K562 (cell line): ENCODE data around the gene KIF3A. TPM values are rescaled to one million over a fixed set of nuclear protein-coding genes. Genes with fewer than 3 reads are reported as not detected.

Experiments used
- CHD4 ChIP-seq: fragments of 200-600 bp; sonication (generic); IDR thresholded peaks from 3 replicates; pipeline ENCODE4 v1.6.1; 2012; ENCODE audit warnings: low read depth, mild to moderate bottlenecking, mixed read lengths, low read length, inconsistent platforms; ENCODE audit not compliant: insufficient read depth, insufficient replicate concordance, poor library complexity, severe bottlenecking
- CTCF ChIP-seq, 3 experiments: IDR thresholded peaks in 2 of 3; conservative IDR thresholded peaks in 1 of 3; 2 replicates each; pipeline ENCODE4 v1.5.1; 2011 to 2012; ENCODE audit warnings: low read length in 3 of 3, mild to moderate bottlenecking in 3 of 3, control low read depth in 2 of 3, improper control_type of control experiment in 1 of 3, inconsistent platforms in 1 of 3, low read depth in 1 of 3, mixed read lengths in 1 of 3, moderate library complexity in 1 of 3; ENCODE audit not compliant: insufficient read depth in 2 of 3
- ETV6 ChIP-seq, 3 experiments: fragments of 150-350 bp in 1 of 3; sonication (generic) in 1 of 3; formaldehyde crosslinking in 1 of 3; IDR thresholded peaks; 2 replicates each; pipeline versions ENCODE4 v1.6.1 to v1.8.0; 2014 to 2022; ENCODE audit warnings: borderline replicate concordance in 2 of 3, low read depth in 2 of 3, antibody characterized with exemption in 1 of 3, low read length in 1 of 3, mild to moderate bottlenecking in 1 of 3, missing genetic modification reagents in 1 of 3
- GATA2 ChIP-seq: sonication (generic); formaldehyde crosslinking; IDR thresholded peaks from 2 replicates; pipeline ENCODE4 v1.4.0; 2020; ENCODE audit warnings: mild to moderate bottlenecking, missing genetic modification reagents
- GATAD2A ChIP-seq: fragments of 450-650 bp; IDR thresholded peaks from 2 replicates; pipeline ENCODE4 v1.6.1; 2017
- GTF2F1 ChIP-seq: IDR thresholded peaks from 2 replicates; pipeline ENCODE4 v1.6.1; 2011; ENCODE audit warnings: low read depth, low read length, improper control_type of control experiment
- HMG20A ChIP-seq: fragments of 450-650 bp; formaldehyde crosslinking; conservative IDR thresholded peaks from 2 replicates; pipeline ENCODE4 v1.4.0; 2020; ENCODE audit warnings: mild to moderate bottlenecking, mixed read lengths
- NBN ChIP-seq: fragments of 450-650 bp; IDR thresholded peaks from 2 replicates; pipeline ENCODE4 v1.6.1; 2016; ENCODE audit warnings: low read depth, mild to moderate bottlenecking
- PCBP1 ChIP-seq: fragments of 200-400 bp; formaldehyde crosslinking; IDR thresholded peaks from 2 replicates; pipeline ENCODE4 v1.6.1; 2018; ENCODE audit warnings: mild to moderate bottlenecking, low read depth, low read length; ENCODE audit not compliant: poor library complexity, severe bottlenecking
- TRIM25 ChIP-seq: fragments of 450-650 bp; IDR thresholded peaks from 2 replicates; pipeline ENCODE4 v1.7.0; 2016; ENCODE audit warnings: borderline replicate concordance
- ZNF224 ChIP-seq: sonication (generic); formaldehyde crosslinking; IDR thresholded peaks from 2 replicates; pipeline ENCODE4 v1.8.0; 2022; ENCODE audit warnings: mild to moderate bottlenecking, missing genetic modification reagents
- ZNF696 ChIP-seq: fragments of 250-450 bp; sonication (Bioruptor Pico); conservative IDR thresholded peaks from 2 replicates; pipeline ENCODE4 v1.4.0; 2020; ENCODE audit warnings: mild to moderate bottlenecking, moderate library complexity
- ZSCAN29 ChIP-seq: fragments of 450-650 bp; IDR thresholded peaks from 2 replicates; pipeline ENCODE4 v1.6.1; 2017
- polyA plus RNA-seq, 8 experiments: library from polyadenylated mRNA; depleted of rRNA in 4 of 8; stranded (reverse) in 5 of 8; unstranded in 3 of 8; fragments of >200 nt; fragmentation: Nextera tagmentation in 2 of 8; fragmentation: Illumina TruSeq in 1 of 8; extraction: Ambion mirVana in 2 of 8; extraction: Trizol in 1 of 8; gene quantifications; 2 replicates each; pipeline versions ENCODE4 v1.2.1 to v1.2.3, GENCODE V29; 2011 to 2014; ENCODE audit warnings: inconsistent platforms in 1 of 8, missing spikeins in 1 of 8
- total RNA-seq, 7 experiments: library from RNA; depleted of rRNA in 6 of 7; stranded (reverse); fragments of >200 nt in 6 of 7; fragmentation: Illumina TruSeq in 2 of 7; extraction: Trizol in 2 of 7; gene quantifications; 2 replicates each; pipeline versions ENCODE4 v1.2.1 to v1.2.3, GENCODE V29; 2011 to 2021; ENCODE audit warnings: low replicate concordance in 1 of 7
- TF ChIP-seq, protein P1 (sequence below): fragments of 250-450 bp; sonication (Bioruptor Pico); IDR thresholded peaks from 2 replicates; pipeline ENCODE4 v1.6.1; 2021; ENCODE audit warnings: mild to moderate bottlenecking
- TF ChIP-seq, protein P2 (sequence below), 2 experiments: fragments of 450-650 bp in 1 of 2; sonication (generic) in 1 of 2; formaldehyde crosslinking; conservative IDR thresholded peaks; 2 replicates each; pipeline versions ENCODE4 v1.4.0 to v1.8.1; 2020 to 2022; ENCODE audit warnings: mild to moderate bottlenecking in 1 of 2, missing genetic modification reagents in 1 of 2
- TF ChIP-seq, protein P3 (sequence below), 2 experiments: fragments of 450-650 bp in 1 of 2; sonication (generic) in 1 of 2; formaldehyde crosslinking in 1 of 2; IDR thresholded peaks in 1 of 2; conservative IDR thresholded peaks in 1 of 2; 2 replicates each; pipeline versions ENCODE4 v1.6.1 to v1.8.1; 2016 to 2023; ENCODE audit warnings: mild to moderate bottlenecking in 2 of 2, moderate library complexity in 2 of 2, inconsistent platforms in 1 of 2, missing genetic modification reagents in 1 of 2
- TF ChIP-seq, protein P4 (sequence below), 2 experiments: IDR thresholded peaks; 2 replicates each; pipeline ENCODE4 v1.6.1; 2012; ENCODE audit warnings: improper control_type of control experiment in 2 of 2, low read depth in 2 of 2, low read length in 2 of 2, borderline replicate concordance in 1 of 2

The KIF3A gene
- total and polyA plus RNA-seq, 9 of the 15 experiments (the other 6 are each of a cell fraction or from before 2014, with no cell fraction given) = 1.5 to 7.8 (median 6.0) TPM

DNA sequence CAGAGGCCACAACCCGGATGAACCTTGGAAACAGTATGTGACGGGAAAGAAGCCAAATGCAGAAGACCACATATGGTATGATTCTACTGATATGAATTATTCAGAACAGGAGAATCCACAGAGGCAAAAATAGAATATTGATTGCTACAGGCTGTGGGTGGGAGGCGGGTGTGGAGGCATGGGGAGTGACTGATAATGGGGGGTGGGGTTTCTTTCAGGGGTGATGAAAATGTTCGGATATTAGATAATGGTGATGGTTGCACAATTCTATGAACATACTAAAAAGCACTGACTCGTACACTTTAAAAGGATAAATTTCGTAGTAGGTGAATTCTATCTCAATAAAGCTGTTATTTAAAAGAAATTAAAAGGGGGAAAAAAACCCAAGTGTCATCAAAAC, 52.9 kb downstream of the KIF3A start (continued):
- no peak for TF ChIP-seq CHD4
- TF ChIP-seq, protein P1, sequence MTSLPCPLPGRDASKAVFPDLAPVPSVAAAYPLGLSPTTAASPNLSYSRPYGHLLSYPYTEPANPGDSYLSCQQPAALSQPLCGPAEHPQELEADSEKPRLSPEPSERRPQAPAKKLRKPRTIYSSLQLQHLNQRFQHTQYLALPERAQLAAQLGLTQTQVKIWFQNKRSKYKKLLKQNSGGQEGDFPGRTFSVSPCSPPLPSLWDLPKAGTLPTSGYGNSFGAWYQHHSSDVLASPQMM (CRISPR knock-in tag) = no peak
- TF ChIP-seq, protein P2, sequence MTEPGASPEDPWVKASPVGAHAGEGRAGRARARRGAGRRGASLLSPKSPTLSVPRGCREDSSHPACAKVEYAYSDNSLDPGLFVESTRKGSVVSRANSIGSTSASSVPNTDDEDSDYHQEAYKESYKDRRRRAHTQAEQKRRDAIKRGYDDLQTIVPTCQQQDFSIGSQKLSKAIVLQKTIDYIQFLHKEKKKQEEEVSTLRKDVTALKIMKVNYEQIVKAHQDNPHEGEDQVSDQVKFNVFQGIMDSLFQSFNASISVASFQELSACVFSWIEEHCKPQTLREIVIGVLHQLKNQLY (CRISPR knock-in tag; conservative IDR thresholded peaks at IDR 0.05) = no peak
- no peak for TF ChIP-seq ZNF224
- TF ChIP-seq ZNF696 (CRISPR knock-in tag) = no peak
- TF ChIP-seq GATAD2A = no peak
- TF ChIP-seq, protein P3, sequence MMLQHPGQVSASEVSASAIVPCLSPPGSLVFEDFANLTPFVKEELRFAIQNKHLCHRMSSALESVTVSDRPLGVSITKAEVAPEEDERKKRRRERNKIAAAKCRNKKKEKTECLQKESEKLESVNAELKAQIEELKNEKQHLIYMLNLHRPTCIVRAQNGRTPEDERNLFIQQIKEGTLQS (IDR thresholded peaks at IDR 0.05) = peak; percentile 35; the same call in 1 of the 2 replicates
- TF ChIP-seq, protein P3 (CRISPR knock-in tag; conservative IDR thresholded peaks at IDR 0.05) = no peak
- no peak for TF ChIP-seq NBN
- TF ChIP-seq GTF2F1 = no peak
- no peak for TF ChIP-seq HMG20A
- TF ChIP-seq ZSCAN29 = no peak
- TF ChIP-seq CTCF (IDR thresholded peaks at IDR 0.05 in 2 of 3, conservative IDR thresholded peaks at IDR 0.05 in 1 of 3; ENCODE audit: insufficient read depth in 2 of 3, low read depth in 1 of 3, low read length in 3 of 3) = no peak
- TF ChIP-seq TRIM25 = no peak
- TF ChIP-seq ETV6 (IDR thresholded peaks at IDR 0.05; ENCODE audit: borderline replicate concordance in 1 of 2, low read depth in 2 of 2, low read length in 1 of 2) = no peak
- no peak for TF ChIP-seq ETV6 (CRISPR knock-in tag; IDR thresholded peaks at IDR 0.05; ENCODE audit: borderline replicate concordance)
- no peak for TF ChIP-seq GATA2 (CRISPR knock-in tag)
- TF ChIP-seq PCBP1 = no peak
- TF ChIP-seq, protein P4, sequence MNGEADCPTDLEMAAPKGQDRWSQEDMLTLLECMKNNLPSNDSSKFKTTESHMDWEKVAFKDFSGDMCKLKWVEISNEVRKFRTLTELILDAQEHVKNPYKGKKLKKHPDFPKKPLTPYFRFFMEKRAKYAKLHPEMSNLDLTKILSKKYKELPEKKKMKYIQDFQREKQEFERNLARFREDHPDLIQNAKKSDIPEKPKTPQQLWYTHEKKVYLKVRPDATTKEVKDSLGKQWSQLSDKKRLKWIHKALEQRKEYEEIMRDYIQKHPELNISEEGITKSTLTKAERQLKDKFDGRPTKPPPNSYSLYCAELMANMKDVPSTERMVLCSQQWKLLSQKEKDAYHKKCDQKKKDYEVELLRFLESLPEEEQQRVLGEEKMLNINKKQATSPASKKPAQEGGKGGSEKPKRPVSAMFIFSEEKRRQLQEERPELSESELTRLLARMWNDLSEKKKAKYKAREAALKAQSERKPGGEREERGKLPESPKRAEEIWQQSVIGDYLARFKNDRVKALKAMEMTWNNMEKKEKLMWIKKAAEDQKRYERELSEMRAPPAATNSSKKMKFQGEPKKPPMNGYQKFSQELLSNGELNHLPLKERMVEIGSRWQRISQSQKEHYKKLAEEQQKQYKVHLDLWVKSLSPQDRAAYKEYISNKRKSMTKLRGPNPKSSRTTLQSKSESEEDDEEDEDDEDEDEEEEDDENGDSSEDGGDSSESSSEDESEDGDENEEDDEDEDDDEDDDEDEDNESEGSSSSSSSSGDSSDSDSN (IDR thresholded peaks at IDR 0.05; ENCODE audit: borderline replicate concordance in 1 of 2, low read depth in 2 of 2, low read length in 2 of 2) = no peak
